CD4-positive, alpha-beta T cell treated with Interleukin-2 at 100 ng/mL for 4 hours (primary cell): ENCODE results near the gene PLPP7.

Source experiments
- DNase-seq: peaks from one replicate; pipeline ENCODE4 v3.0.0-alpha.2; 2020; ENCODE audit warnings: low spot score

Gene PLPP7

DNA sequence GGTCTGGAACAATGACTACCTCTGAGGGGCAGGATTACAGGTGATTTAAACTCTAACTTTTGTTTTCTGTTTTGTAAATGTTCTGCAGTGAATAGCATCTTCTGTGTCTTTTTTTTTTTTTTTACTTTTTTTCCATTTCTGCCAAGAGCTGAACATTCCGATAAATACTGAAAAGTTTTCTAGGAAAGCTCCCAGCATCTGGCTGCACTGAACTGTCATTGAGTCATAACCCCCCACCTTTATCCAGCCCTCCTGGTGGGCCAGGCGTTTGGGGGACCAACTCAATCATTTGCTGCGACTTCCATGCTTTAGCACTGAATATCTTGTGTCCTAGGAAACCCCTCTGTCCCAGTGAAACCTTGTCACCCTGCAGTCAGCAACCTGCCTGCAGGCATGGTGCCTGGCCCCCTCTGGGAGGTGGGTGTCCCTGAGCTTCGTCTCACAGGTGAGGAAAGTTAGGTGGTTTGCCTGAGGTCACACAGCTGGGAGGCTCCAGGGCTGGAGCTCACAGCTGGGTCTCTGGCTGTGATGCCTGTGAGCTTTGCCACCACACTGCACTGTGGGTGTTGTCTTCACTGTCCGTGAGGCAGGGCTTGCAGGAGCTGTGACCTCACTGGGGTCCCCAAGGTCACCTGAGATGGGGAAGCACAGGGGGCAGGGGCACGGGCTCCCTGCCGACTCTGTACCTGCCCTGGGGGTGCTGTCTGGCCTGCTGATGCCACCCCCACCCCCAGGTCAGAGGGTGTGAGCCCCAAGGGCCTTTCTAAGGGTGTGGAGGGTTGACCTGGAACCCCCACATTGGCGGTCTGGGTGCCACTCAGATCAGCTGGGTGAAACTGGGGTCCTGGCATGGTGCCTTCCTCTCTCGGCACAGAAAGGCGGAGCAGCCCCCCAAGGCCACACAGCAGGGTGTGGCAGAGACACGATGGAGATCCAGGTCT lies 14.1 kb downstream of the PLPP7 start:
- no peak for DNase-seq

- no peak for DNase-seq
Measured at GRCh38 chr9:131304676-131305355, 15.3 kb downstream of the PLPP7 start.

- DNase-seq: no peak
Measured at GRCh38 chr9:131306397-131307004, 17.0 kb downstream of the PLPP7 start.

- no peak for DNase-seq
Measured at GRCh38 chr9:131307974-131308373, 18.5 kb downstream of the PLPP7 start.

DNA sequence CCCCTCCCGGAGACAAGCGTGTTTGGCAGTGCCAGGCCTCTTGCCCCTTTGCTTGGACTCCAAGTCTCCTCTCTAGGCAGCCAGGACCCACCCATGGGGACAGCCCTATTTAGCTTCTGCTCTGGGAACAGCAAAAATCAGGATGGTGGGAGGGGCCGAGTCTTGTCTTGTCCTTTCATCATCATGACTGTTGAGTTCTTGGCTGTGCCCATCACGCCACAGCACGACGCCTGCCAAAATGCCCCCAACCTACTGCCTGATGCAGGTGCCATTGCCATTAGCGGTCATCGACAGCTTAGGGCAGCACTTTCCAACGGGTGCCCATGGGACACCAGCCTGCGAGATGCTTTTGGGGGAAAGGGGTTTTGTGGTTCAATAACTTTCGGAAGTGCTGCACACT lies 18.9 kb downstream of the PLPP7 start:
- no peak for DNase-seq

DNA sequence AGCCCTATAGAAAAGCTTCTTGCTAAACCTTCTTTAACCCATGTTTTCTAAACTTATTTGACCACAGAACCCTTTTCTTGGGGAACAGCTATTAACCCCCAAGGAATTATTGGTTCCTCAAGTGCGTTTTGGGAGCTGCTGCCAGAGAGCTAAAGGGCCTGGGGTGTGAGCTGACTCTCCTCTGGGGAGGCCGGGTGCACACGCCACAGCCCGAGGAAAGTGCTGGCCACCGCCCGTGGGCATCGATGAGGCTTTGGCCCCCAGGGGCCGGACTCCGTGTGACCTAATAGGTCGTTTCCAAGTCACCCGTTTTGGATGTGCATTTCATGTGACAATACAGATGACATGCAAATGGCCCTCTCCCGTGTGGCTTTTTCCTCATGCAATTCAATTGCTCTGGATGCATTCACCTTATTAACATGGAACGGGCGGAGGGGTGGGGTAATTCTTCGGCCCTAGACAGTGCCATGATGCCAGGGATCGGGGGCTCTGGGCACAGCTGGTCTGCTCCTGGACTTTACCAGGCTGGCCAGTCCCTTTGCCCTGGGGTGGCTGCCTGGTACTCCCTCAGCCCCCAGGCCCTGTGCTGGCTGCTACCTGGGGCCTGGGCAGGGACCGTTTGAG lies 19.5 kb downstream of the PLPP7 start:
- DNase-seq: no peak

- no peak for DNase-seq
Measured at GRCh38 chr9:131309530-131310276, 20.2 kb downstream of the PLPP7 start.

GRCh38 chr9:131310833-131311554 lies 21.5 kb downstream of the PLPP7 start:
- peak; percentile 51 for DNase-seq

GRCh38 chr9:131312246-131312645 lies 22.7 kb downstream of the PLPP7 start:
- DNase-seq: no peak

- no peak for DNase-seq
Measured at GRCh38 chr9:131312822-131313770, 23.6 kb downstream of the PLPP7 start.

GRCh38 chr9:131318231-131319085 lies 28.9 kb downstream of the PLPP7 start:
- no peak for DNase-seq

- no peak for DNase-seq
Measured at GRCh38 chr9:131319486-131319885, 30.0 kb downstream of the PLPP7 start.

GRCh38 chr9:131320031-131320685 lies 30.6 kb downstream of the PLPP7 start:
- DNase-seq: no peak

- DNase-seq: no peak
Measured at GRCh38 chr9:131323629-131324028, 34.1 kb downstream of the PLPP7 start.

DNA sequence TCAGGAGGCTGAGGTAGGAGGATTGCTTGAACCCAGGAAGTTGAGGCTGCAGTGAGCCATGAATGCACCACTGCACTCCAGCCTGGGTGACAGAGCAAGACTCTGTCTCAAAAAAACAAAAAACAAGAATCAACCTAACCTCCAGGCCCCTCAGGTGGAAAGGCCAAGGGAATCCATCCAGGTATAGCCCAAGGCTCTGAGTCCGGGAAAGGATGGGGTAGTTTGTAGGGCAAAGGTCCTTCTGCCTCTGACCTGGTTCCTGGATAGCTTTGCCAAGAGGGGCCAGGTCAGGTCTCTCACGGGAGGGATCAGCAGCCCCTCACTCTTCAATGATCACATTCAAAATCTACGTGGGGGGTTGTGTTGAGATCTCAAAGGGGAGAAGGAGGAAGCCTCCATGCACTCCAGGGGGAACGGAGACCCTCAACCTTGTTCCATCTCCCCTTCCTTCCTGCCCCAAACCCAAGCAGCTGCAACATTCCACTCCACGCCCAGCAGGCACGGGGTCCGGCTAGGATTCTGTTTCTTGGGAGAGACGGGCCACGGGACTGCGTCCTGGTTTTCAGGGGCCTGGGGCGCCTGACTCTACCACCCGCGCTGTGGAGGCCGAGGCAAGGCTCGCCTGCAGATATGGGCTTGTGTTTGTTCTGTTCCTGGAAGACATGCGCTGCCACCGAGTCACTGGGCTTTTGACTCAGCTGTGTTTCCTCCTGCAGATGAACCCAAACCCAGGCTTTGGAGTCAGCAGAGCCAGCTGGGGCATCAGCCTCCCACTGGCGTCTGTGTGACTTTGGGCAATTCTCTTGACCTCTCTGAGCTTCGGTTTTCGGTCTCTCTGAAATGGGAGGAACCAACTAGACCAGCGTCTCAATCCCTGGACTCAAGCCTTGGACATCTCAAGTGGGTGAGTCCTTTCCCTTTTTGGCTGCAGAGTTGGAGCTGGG lies 35.5 kb downstream of the PLPP7 start:
- no peak for DNase-seq

GRCh38 chr9:131329241-131329641 lies 39.7 kb downstream of the PLPP7 start:
- DNase-seq: no peak
